Ureter (tissue), 1 donor: ENCODE results near the gene SERPINA12. TPM values are rescaled to one million over a fixed set of nuclear protein-coding genes. Genes with fewer than 3 reads are reported as not detected.
A peak's percentile ranks its signal among the peaks of the same experiment; 100 is the strongest.

ENCODE experiments used
- DNase-seq: peaks from one replicate; pipeline ENCODE4 v3.0.0-alpha.2; 2020; ENCODE audit warnings: low spot score
- total RNA-seq: library from RNA; stranded (reverse); gene quantifications from one replicate; pipeline ENCODE4 v1.2.4, GENCODE V29; 2023
- donor health status: DM: yes; HTN: yes; CAD: no.

Gene SERPINA12
- total RNA-seq = not detected

GRCh38 chr14:94509356-94509755 is at the start of gene SERPINA12:
TSS of gene SERPINA12 (minus strand) at chr14:94509469. CDS start at chr14:94498397, 11,072 bp downstream.
- no peak for DNase-seq

GRCh38 chr14:94558842-94559241 is 49.6 kb upstream of the SERPINA12 start:
- DNase-seq = no peak

GRCh38 chr14:94557327-94557726 is 48.1 kb upstream of the SERPINA12 start:
- no peak for DNase-seq

GRCh38 chr14:94555991-94556390 is 46.7 kb upstream of the SERPINA12 start:
- DNase-seq = no peak

GRCh38 chr14:94550041-94550440 is 40.8 kb upstream of the SERPINA12 start:
- DNase-seq = no peak

- DNase-seq = peak; percentile 67
These were observed 40.0 kb upstream of the SERPINA12 start for GRCh38 chr14:94548999-94549985.

- DNase-seq = no peak
These were observed 39.1 kb upstream of the SERPINA12 start for GRCh38 chr14:94548131-94548998.

GRCh38 chr14:94547726-94548125 is 38.5 kb upstream of the SERPINA12 start:
- DNase-seq = no peak

GRCh38 chr14:94547151-94547680 is 37.9 kb upstream of the SERPINA12 start:
- DNase-seq = no peak

GRCh38 chr14:94545131-94545841 is 36.0 kb upstream of the SERPINA12 start:
- DNase-seq = no peak

GRCh38 chr14:94544726-94545125 is 35.5 kb upstream of the SERPINA12 start:
- no peak for DNase-seq

- DNase-seq = no peak
These were observed 34.3 kb upstream of the SERPINA12 start for GRCh38 chr14:94543449-94544124.

GRCh38 chr14:94542811-94543440 is 33.7 kb upstream of the SERPINA12 start:
- DNase-seq = no peak

- no peak for DNase-seq
These were observed 33.0 kb upstream of the SERPINA12 start for GRCh38 chr14:94542111-94542810.

GRCh38 chr14:94541234-94541975 is 32.1 kb upstream of the SERPINA12 start:
- no peak for DNase-seq

- no peak for DNase-seq
These were observed 30.9 kb upstream of the SERPINA12 start for GRCh38 chr14:94540031-94540794.

- DNase-seq = no peak
These were observed 29.9 kb upstream of the SERPINA12 start for GRCh38 chr14:94539181-94539580.

GRCh38 chr14:94538070-94538740 is 28.9 kb upstream of the SERPINA12 start:
- no peak for DNase-seq
